PC-3 (cell line): ENCODE measurements around the gene USP53.

ENCODE experiments used
- CTCF ChIP-seq: fragments of 300-600 bp; sonication (generic); conservative IDR thresholded peaks from 2 replicates; pipeline ENCODE4 v1.5.1; 2017; ENCODE audit warnings: antibody characterized with exemption, low read depth, mild to moderate bottlenecking, low read length
- EZH2 ChIP-seq: fragments of 300-600 bp; sonication (generic); IDR thresholded peaks from one replicate; pipeline ENCODE4 v1.6.1; 2017; ENCODE audit warnings: antibody characterized with exemption, mild to moderate bottlenecking, low read length; ENCODE audit not compliant: unreplicated experiment
- EZH2phosphoT487 ChIP-seq: fragments of 300-600 bp; sonication (generic); IDR thresholded peaks from 2 replicates; pipeline ENCODE4 v1.6.1; 2018; ENCODE audit warnings: mild to moderate bottlenecking, antibody characterized with exemption, low read length, borderline replicate concordance

GRCh38 chr4:119233750-119234149 is 21.2 kb downstream of the USP53 start:
- TF ChIP-seq CTCF = no peak
- no peak for TF ChIP-seq EZH2
- TF ChIP-seq EZH2phosphoT487 = no peak
